Neuronal stem cell (in vitro differentiated cells): Measurements from ENCODE around the gene PCCB.

Experiments used
- DNase-seq: peaks from one replicate; pipeline ENCODE4 v3.0.0-alpha.2; 2013; ENCODE audit warnings: low spot score
- H2AFZ ChIP-seq: one replicate; pipeline ENCODE4 v1.6.1; 2013; ENCODE audit warnings: mild to moderate bottlenecking, low read length, inconsistent platforms
- H2AK5ac ChIP-seq: 2 replicates; pipeline ENCODE4 v1.6.1; 2013; ENCODE audit warnings: low read depth, mild to moderate bottlenecking, inconsistent platforms, low read length, moderate library complexity, mixed read lengths
- H2BK120ac ChIP-seq: 2 replicates; pipeline ENCODE4 v1.6.1; 2013; ENCODE audit warnings: low read depth, mild to moderate bottlenecking, inconsistent platforms, low read length, moderate library complexity, mixed read lengths
- H2BK12ac ChIP-seq: one replicate; pipeline ENCODE4 v1.6.1; 2013; ENCODE audit warnings: low read length, inconsistent platforms
- H2BK15ac ChIP-seq: 2 replicates; pipeline ENCODE4 v1.6.1; 2013; ENCODE audit warnings: mild to moderate bottlenecking, low read length, inconsistent platforms, mixed read lengths
- H2BK5ac ChIP-seq: one replicate; pipeline ENCODE4 v1.6.1; 2013; ENCODE audit warnings: inconsistent platforms, mild to moderate bottlenecking, low read length, moderate library complexity
- H3K14ac ChIP-seq: one replicate; pipeline ENCODE4 v1.6.1; 2013; ENCODE audit warnings: low read length, inconsistent platforms
- H3K18ac ChIP-seq: 2 replicates; pipeline ENCODE4 v1.6.1; 2013; ENCODE audit warnings: low read length, inconsistent platforms
- H3K23ac ChIP-seq: 2 replicates; pipeline ENCODE4 v1.6.1; 2013; ENCODE audit warnings: low read depth, mild to moderate bottlenecking, mixed read lengths, low read length, inconsistent platforms; ENCODE audit not compliant: poor library complexity
- H3K27ac ChIP-seq: replicated peaks from 3 replicates; pipeline ENCODE4 v1.5.1; 2013; ENCODE audit warnings: low read length, inconsistent platforms
- H3K27me3 ChIP-seq, 3 experiments: 2 replicates each; pipeline ENCODE4 v1.6.1; 2013; ENCODE audit warnings: low read length in 3 of 3, mild to moderate bottlenecking in 2 of 3, inconsistent platforms in 1 of 3, low read depth in 1 of 3, mixed read lengths in 1 of 3, moderate library complexity in 1 of 3; ENCODE audit not compliant: control insufficient read depth in 3 of 3, insufficient read depth in 3 of 3
- H3K36me3 ChIP-seq, 2 donors: replicated peaks in 1 of 2; 2 replicates each; pipeline ENCODE4 v1.6.1; 2013; ENCODE audit warnings: low read length in 2 of 2; ENCODE audit not compliant: control insufficient read depth in 2 of 2, insufficient read depth in 2 of 2
- H3K4ac ChIP-seq: 2 replicates; pipeline ENCODE4 v1.6.1; 2013; ENCODE audit warnings: inconsistent platforms, mild to moderate bottlenecking, low read length, moderate library complexity
- H3K4me1 ChIP-seq, 2 donors: 1 replicate in 1 of 2; 2 replicates in 1 of 2; pipeline ENCODE4 v1.6.1; 2013; ENCODE audit warnings: low read length in 2 of 2, low read depth in 1 of 2; ENCODE audit not compliant: control insufficient read depth in 2 of 2, insufficient read depth in 1 of 2
- H3K4me2 ChIP-seq: one replicate; pipeline ENCODE4 v1.6.1; 2013; ENCODE audit warnings: mild to moderate bottlenecking, low read length, inconsistent platforms; ENCODE audit not compliant: insufficient read depth, poor library complexity, severe bottlenecking
- H3K4me3 ChIP-seq, 2 donors: 2 replicates each; pipeline ENCODE4 v1.5.1; 2013; ENCODE audit warnings: low read length in 2 of 2, mild to moderate bottlenecking in 2 of 2, inconsistent platforms in 1 of 2, moderate library complexity in 1 of 2
- H3K79me1 ChIP-seq: one replicate; pipeline ENCODE4 v1.6.1; 2013; ENCODE audit warnings: low read depth, mild to moderate bottlenecking, inconsistent platforms, low read length, moderate library complexity
- H3K9ac ChIP-seq: one replicate; pipeline ENCODE4 v1.6.1; 2013; ENCODE audit warnings: mild to moderate bottlenecking, low read depth, low read length, inconsistent platforms; ENCODE audit not compliant: poor library complexity
- H3K9me3 ChIP-seq, 2 donors: replicated peaks in 1 of 2; 2 replicates each; pipeline versions ENCODE3 to v1.6.1; 2013; ENCODE audit warnings: low read length in 2 of 2, mild to moderate bottlenecking in 2 of 2, inconsistent platforms in 1 of 2, low read depth in 1 of 2, mixed read lengths in 1 of 2, moderate library complexity in 1 of 2; ENCODE audit not compliant: control insufficient read depth in 2 of 2, insufficient read depth in 1 of 2
- H4K8ac ChIP-seq: one replicate; pipeline ENCODE4 v1.6.1; 2013; ENCODE audit warnings: low read depth, mild to moderate bottlenecking, inconsistent platforms, low read length, moderate library complexity
- H4K91ac ChIP-seq: one replicate; pipeline ENCODE4 v1.6.1; 2013; ENCODE audit warnings: low read length, low read depth, mild to moderate bottlenecking, inconsistent platforms; ENCODE audit not compliant: poor library complexity
- WGBS, 2 donors: extraction: QIAGEN DNeasy Blood & Tissue Kit; methylation state at CpG; one replicate each; pipeline ENCODE4 v1.1.7; 2013; ENCODE audit warnings: missing lambda C conversion rate in 2 of 2, mixed read lengths in 1 of 2; ENCODE audit not compliant: insufficient read length in 2 of 2, insufficient replicate concordance in 1 of 2; ENCODE audit errors: extremely low coverage in 2 of 2; 5-methylcytosine and 5-hydroxymethylcytosine counted together

PCCB gene

GRCh38 chr3:136237103-136237502 lies 13.0 kb upstream of the PCCB start:
- WGBS, 2 donors: no CpG with 5 or more reads among the region's 1 CpG
- no peak overlapping the region for H4K8ac ChIP-seq
- H3K4me2 ChIP-seq: no peak overlapping the region
- no peak overlapping the region for H3K23ac ChIP-seq
- no peak overlapping the region for H2AFZ ChIP-seq
- no peak overlapping the region for H3K27ac ChIP-seq
- no peaks in the 10 kb centered on the region for H3K79me1 ChIP-seq
- no peak overlapping the region for H2AK5ac ChIP-seq
- H3K36me3 ChIP-seq: no peaks in the 10 kb centered on the region
- no peak overlapping the region for H3K14ac ChIP-seq
- no peaks in the 10 kb centered on the region for H3K27me3 ChIP-seq
- no peak overlapping the region for H3K4me3 ChIP-seq
- no peak overlapping the region for H3K9ac ChIP-seq
- no peak overlapping the region for H2BK12ac ChIP-seq
- no peak overlapping the region for H3K4ac ChIP-seq
- no peak overlapping the region for H2BK15ac ChIP-seq
- H2BK120ac ChIP-seq: no peak overlapping the region
- DNase-seq: no peak
- H3K18ac ChIP-seq: no peak overlapping the region
- no peak overlapping the region for H2BK5ac ChIP-seq
- H4K91ac ChIP-seq: no peak overlapping the region
- no peaks in the 10 kb centered on the region for H3K4me1 ChIP-seq
- no peaks in the 10 kb centered on the region for H3K9me3 ChIP-seq

DNA sequence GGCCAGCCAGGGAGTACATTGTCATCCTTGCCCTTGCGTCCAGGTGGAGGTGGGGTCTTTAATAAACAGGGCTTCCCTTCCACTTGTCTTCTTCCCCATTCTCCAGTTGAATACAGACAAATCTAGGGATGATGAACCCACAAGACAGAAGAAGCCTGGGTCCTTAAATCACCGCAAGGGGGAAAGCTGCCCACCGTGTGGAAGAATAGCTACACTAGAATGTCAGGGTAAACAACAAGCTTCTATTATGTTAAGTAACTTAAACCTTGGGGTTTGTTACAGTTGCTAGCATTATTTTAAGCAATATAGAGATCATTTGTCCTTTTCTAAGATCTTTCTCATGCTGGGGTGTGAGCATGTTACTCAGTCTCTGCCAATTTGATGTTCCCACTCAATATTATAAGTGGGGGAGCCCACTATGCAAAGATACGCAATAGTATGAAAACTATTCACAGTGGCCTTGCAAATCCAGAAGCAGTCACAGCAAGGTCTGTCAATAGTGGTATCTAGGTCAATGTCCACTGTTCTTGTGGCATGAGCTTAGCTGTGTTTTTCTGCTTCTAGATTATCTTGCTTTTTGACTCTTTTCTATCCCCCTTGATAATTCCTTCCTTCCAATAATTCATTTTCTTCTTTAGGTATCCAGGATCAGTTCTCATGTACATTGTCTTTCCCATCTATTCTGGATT lies 12.0 kb upstream of the PCCB start:
- Histone ChIP-seq H2BK12ac (no peak overlapping the region), H3K4me2 (no peak overlapping the region), H3K23ac (no peak overlapping the region), H3K4ac (no peak overlapping the region), H3K4me3 (no peak overlapping the region), H2BK15ac (no peak overlapping the region), H3K27ac (no peak overlapping the region), H2BK5ac (no peak overlapping the region), H3K4me1 (no peaks in the 10 kb centered on the region), H4K91ac (no peak overlapping the region), H3K18ac (no peak overlapping the region), H3K79me1 (no peaks in the 10 kb centered on the region), H4K8ac (no peak overlapping the region), H3K14ac (no peak overlapping the region), H3K9ac (no peak overlapping the region), H3K9me3 (no peaks in the 10 kb centered on the region), H2BK120ac (no peak overlapping the region), H3K27me3 (peaks cover 0 to 3% (median 0%) of the 10 kb centered on the region in 3 experiments), H2AFZ (no peak overlapping the region), H3K36me3 (no peaks in the 10 kb centered on the region), H2AK5ac (no peak overlapping the region)
- no CpG with 5 or more reads among the region's 4 CpGs for WGBS, 2 donors
- DNase-seq: no peak

DNA sequence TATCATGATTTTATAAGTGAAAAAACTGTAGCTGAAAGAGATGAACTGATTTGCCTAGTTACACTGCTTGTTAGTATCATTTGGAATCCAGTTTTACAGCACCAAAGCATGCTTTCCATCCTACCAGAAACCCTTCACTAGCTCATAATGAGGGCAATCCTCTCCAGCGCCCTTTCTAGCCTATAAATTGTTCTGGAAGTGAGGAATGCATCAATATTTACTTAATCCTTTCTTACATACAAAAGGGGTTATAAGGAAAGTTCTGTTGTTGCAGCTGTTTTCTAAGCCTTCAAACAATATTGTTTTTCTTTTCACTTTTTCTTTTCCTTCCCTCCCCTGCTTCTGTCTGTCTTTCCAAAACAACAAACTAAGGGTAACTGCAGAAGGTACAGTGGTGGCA lies 11.0 kb upstream of the PCCB start:
- no peak overlapping the region for H3K27ac ChIP-seq
- DNase-seq: no peak
- H3K4me1 ChIP-seq: peaks cover 0 to 2% of the 10 kb centered on the region in 2 donors
- H2BK12ac ChIP-seq: no peak overlapping the region
- H3K23ac ChIP-seq: no peak overlapping the region
- no peak overlapping the region for H2BK120ac ChIP-seq
- no peak overlapping the region for H2AFZ ChIP-seq
- no peak overlapping the region for H2BK5ac ChIP-seq
- no CpG with 5 or more reads among the region's 1 CpG for WGBS, 2 donors
- no peak overlapping the region for H4K8ac ChIP-seq
- H3K4me3 ChIP-seq: no peak overlapping the region
- no peak overlapping the region for H3K18ac ChIP-seq
- no peak overlapping the region for H3K9ac ChIP-seq
- H3K4me2 ChIP-seq: no peak overlapping the region
- H2BK15ac ChIP-seq: no peak overlapping the region
- H3K9me3 ChIP-seq: no peaks in the 10 kb centered on the region
- H3K79me1 ChIP-seq: no peaks in the 10 kb centered on the region
- no peak overlapping the region for H4K91ac ChIP-seq
- no peaks in the 10 kb centered on the region for H3K36me3 ChIP-seq
- no peak overlapping the region for H2AK5ac ChIP-seq
- no peak overlapping the region for H3K4ac ChIP-seq
- peaks cover 0 to 4% (median 0%) of the 10 kb centered on the region in 3 experiments for H3K27me3 ChIP-seq
- no peak overlapping the region for H3K14ac ChIP-seq

- H3K4me2 ChIP-seq: no peak overlapping the region
- no peaks in the 10 kb centered on the region for H3K79me1 ChIP-seq
- H3K18ac ChIP-seq: no peak overlapping the region
- DNase-seq: no peak
- H3K14ac ChIP-seq: no peak overlapping the region
- no peak overlapping the region for H4K8ac ChIP-seq
- H3K36me3 ChIP-seq: no peaks in the 10 kb centered on the region
- no peak overlapping the region for H2AK5ac ChIP-seq
- no peak overlapping the region for H3K4me3 ChIP-seq
- H3K4ac ChIP-seq: no peak overlapping the region
- no peaks in the 10 kb centered on the region for H3K9me3 ChIP-seq
- no peak overlapping the region for H2AFZ ChIP-seq
- H2BK12ac ChIP-seq: no peak overlapping the region
- H3K27ac ChIP-seq: no peak overlapping the region
- no peak overlapping the region for H2BK5ac ChIP-seq
- H2BK120ac ChIP-seq: no peak overlapping the region
- peaks cover 0 to 4% of the 10 kb centered on the region in 2 donors for H3K4me1 ChIP-seq
- no peak overlapping the region for H3K23ac ChIP-seq
- H2BK15ac ChIP-seq: no peak overlapping the region
- H4K91ac ChIP-seq: no peak overlapping the region
- peaks cover 0 to 7% (median 0%) of the 10 kb centered on the region in 3 experiments for H3K27me3 ChIP-seq
- H3K9ac ChIP-seq: no peak overlapping the region
- WGBS, 2 donors: no CpG with 5 or more reads among the region's 3 CpGs
Measured at GRCh38 chr3:136245691-136246090, 4.4 kb upstream of the PCCB start.
